Memory B cell (primary cell): Measurements from ENCODE around the gene FLYWCH1.

Experiments used
- ATAC-seq: fragments of 150-1000 bp; cut with Tn5 transposase; 2 replicates; pipeline ENCODE4 v1.10.0; 2021; ENCODE audit warnings: low read depth, mild to moderate bottlenecking, moderate library complexity
- DNase-seq, 2 donors: peaks; one replicate each; pipeline ENCODE4 v3.0.0; 2022; ENCODE audit warnings: low spot score in 2 of 2
- H3K27ac Mint-ChIP-seq: one replicate; pipeline ENCODE4 v1.8.0; 2022; ENCODE audit warnings: mild to moderate bottlenecking, moderate library complexity, mixed read lengths
- H3K27me3 Mint-ChIP-seq: one replicate; pipeline ENCODE4 v1.8.0; 2022; ENCODE audit warnings: mixed read lengths
- H3K36me3 Mint-ChIP-seq: one replicate; pipeline ENCODE4 v1.8.0; 2022; ENCODE audit warnings: mild to moderate bottlenecking, mixed read lengths
- H3K4me1 Mint-ChIP-seq: one replicate; pipeline ENCODE4 v1.8.0; 2022; ENCODE audit warnings: mixed read lengths
- H3K4me3 Mint-ChIP-seq: one replicate; pipeline ENCODE4 v1.8.0; 2022; ENCODE audit warnings: mild to moderate bottlenecking, moderate library complexity, mixed read lengths
- H3K9me3 Mint-ChIP-seq: one replicate; pipeline ENCODE4 v1.8.0; 2022; ENCODE audit warnings: mixed read lengths

FLYWCH1 gene, protein sequence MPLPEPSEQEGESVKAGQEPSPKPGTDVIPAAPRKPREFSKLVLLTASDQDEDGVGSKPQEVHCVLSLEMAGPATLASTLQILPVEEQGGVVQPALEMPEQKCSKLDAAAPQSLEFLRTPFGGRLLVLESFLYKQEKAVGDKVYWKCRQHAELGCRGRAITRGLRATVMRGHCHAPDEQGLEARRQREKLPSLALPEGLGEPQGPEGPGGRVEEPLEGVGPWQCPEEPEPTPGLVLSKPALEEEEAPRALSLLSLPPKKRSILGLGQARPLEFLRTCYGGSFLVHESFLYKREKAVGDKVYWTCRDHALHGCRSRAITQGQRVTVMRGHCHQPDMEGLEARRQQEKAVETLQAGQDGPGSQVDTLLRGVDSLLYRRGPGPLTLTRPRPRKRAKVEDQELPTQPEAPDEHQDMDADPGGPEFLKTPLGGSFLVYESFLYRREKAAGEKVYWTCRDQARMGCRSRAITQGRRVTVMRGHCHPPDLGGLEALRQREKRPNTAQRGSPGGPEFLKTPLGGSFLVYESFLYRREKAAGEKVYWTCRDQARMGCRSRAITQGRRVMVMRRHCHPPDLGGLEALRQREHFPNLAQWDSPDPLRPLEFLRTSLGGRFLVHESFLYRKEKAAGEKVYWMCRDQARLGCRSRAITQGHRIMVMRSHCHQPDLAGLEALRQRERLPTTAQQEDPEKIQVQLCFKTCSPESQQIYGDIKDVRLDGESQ

GRCh38 chr16:2911638-2912329, at the start of gene FLYWCH1:
Gene FLYWCH1, plus strand, starts transcription at chr16:2911931. Its CDS starts 17,755 bp downstream, at chr16:2929686.
- DNase-seq (peak; percentile 93 to 97), ATAC-seq (peak; percentile 91)
- peaks cover 10% of the 10 kb centered on the region for H3K4me1 Mint-ChIP-seq
- peak within 1 kb of the TSS; percentile 76 for H3K27ac Mint-ChIP-seq
- H3K27me3 Mint-ChIP-seq, result no peaks in the 10 kb centered on the region
- H3K4me3 Mint-ChIP-seq, result peak within 1 kb of the TSS; percentile 86
- peaks cover 5% of the 10 kb centered on the region for H3K36me3 Mint-ChIP-seq
- H3K9me3 Mint-ChIP-seq, result no peaks in the 10 kb centered on the region

DNA sequence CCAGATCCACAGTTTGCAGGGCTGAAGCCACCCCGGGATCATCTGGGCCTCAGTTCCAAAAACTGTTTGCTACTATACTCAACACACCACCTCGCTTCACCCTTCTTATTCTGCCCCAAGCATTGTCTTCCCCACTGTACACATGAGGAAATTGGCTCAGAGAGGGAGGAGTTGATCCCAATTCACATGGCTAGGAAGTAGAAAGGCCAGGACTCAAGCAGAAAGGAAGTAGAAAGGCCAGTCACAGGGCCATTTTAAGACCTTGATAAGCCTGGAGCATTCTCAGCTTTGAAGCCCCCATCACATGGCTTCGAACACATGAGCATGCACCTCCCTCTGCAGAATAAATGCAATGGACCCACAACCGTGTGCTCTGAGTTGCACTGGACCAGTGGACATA, 46.1 kb upstream of the FLYWCH1 start:
- H3K4me1 Mint-ChIP-seq, result peaks cover 5% of the 10 kb centered on the region
- no peaks in the 10 kb centered on the region for H3K9me3 Mint-ChIP-seq
- H3K27ac Mint-ChIP-seq, result no peak overlapping the region
- H3K4me3 Mint-ChIP-seq, result no peak overlapping the region
- DNase-seq (no peak), ATAC-seq (no peak)
- peaks cover 11% of the 10 kb centered on the region for H3K27me3 Mint-ChIP-seq
- no peaks in the 10 kb centered on the region for H3K36me3 Mint-ChIP-seq

DNA sequence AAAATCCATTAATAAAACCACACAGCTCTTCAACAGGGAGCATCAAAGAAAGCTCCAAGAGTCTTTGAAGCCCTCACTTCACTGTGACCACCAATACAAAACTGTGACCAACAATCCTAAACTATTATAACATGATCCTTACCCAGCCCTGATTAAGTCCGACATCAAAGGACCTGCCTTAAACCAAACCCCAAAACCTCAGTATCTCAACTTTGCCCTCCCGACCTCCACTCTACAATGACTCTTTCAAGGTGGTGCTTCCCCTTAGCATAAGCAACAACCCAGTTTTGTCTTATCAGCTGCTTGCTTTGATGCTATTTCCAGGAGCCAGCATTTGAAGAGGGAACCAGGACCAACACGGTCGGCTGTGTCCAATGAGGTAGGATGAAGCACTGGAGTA, 45.3 kb upstream of the FLYWCH1 start:
- Mint-ChIP-seq H3K4me1 (peaks cover 5% of the 10 kb centered on the region), H3K27me3 (peaks cover 9% of the 10 kb centered on the region), H3K27ac (no peak overlapping the region), H3K4me3 (no peak overlapping the region), H3K9me3 (no peaks in the 10 kb centered on the region), H3K36me3 (no peaks in the 10 kb centered on the region)
- no peak for ATAC-seq
- DNase-seq, result no peak

DNA sequence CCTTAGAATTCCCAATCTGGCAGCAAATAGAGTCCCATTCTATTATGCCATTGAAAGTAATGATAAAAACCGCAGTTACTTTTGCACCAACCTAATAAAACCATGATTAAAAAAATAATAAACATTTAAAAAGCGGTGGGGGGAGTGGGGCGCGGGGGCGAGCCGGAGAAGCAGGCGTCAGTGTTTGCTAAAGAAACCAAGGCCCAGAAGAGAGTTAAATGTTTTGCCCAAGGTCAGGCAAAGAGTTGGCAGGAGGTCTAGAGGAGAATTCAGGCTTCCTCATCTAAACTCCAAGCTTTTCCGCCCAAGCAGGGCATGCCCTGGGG, 44.1 kb upstream of the FLYWCH1 start:
- peaks cover 5% of the 10 kb centered on the region for H3K4me1 Mint-ChIP-seq
- H3K4me3 Mint-ChIP-seq, result peak overlapping the region; percentile 88
- no peak for ATAC-seq
- no peak for DNase-seq
- H3K27me3 Mint-ChIP-seq, result peaks cover 8% of the 10 kb centered on the region
- H3K27ac Mint-ChIP-seq, result peak overlapping the region; percentile 87
- no peaks in the 10 kb centered on the region for H3K36me3 Mint-ChIP-seq
- no peaks in the 10 kb centered on the region for H3K9me3 Mint-ChIP-seq

DNA sequence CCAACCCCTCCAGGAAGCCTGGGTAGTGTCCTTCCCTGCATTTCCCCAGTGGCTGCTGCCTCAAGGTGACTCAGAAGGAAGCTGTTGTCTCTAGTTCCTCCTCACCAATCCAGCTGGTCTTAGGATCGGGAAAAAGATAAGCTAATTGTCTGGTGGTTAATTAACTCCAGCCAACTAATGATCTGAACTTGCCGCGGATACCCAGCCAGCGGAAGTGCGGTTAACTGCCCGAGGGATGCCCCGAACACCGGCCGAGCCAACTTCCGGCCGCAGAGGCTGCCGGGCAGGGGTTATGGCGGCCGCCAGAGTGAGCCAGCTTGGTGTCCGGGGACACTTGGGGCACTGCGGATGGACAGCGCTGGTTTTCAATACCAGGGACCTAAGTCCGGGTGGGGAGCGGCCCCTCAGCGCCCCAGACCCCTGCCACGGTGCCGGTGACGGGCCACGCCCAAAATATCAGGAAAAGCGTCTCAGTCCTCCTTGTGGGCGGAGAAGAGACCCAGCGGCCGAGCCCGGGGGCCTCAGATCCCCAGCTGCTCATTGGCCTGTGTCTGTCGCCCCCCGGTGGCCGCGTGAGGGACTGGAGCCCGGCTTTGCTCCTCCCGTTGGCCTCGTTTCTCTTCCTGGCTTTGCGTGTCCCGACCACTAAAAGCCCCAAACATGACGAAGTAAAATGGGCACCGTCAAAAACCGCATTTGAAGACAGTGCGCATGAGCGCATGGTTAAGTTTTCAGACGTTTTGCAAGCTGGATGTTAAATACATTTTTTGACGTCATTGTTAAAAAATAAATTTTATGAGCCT, 43.5 kb upstream of the FLYWCH1 start:
- no peaks in the 10 kb centered on the region for H3K9me3 Mint-ChIP-seq
- peak; percentile 93 for ATAC-seq

DNA sequence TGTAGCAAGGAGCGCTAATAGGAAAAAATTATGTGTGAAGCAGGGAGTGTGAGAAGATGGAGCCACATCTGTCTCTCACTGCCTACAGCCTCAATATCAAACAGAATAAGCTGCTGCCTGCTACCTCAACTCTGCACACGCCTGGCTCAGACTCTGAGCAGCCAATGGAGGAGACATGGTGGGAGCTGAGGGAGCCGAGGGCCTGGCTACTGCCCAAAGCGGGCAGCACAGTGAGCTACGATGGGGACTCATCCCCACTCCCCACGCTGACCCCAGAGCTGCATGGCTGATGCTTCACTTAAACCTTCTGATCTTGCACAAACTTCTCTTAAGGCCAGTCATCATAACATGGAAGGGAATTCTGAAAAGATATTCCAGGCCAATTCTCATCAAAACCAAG, 39.8 kb upstream of the FLYWCH1 start:
- H3K4me1 Mint-ChIP-seq, result peaks cover 5% of the 10 kb centered on the region
- ATAC-seq, result no peak
- no peak for DNase-seq
- H3K27ac Mint-ChIP-seq, result no peak overlapping the region
- H3K9me3 Mint-ChIP-seq, result no peaks in the 10 kb centered on the region
- H3K36me3 Mint-ChIP-seq, result no peaks in the 10 kb centered on the region
- H3K4me3 Mint-ChIP-seq, result no peak overlapping the region
- peaks cover 6% of the 10 kb centered on the region for H3K27me3 Mint-ChIP-seq

More for the DNA sequence above, 43.5 kb upstream of the FLYWCH1 start:
- H3K27me3 Mint-ChIP-seq, result peaks cover 8% of the 10 kb centered on the region
- peaks cover 5% of the 10 kb centered on the region for H3K4me1 Mint-ChIP-seq
- H3K36me3 Mint-ChIP-seq, result no peaks in the 10 kb centered on the region
- peak overlapping the region; percentile 87 for H3K27ac Mint-ChIP-seq
- H3K4me3 Mint-ChIP-seq, result peak overlapping the region; percentile 88
- DNase-seq, result peak; percentile 93 to 95

GRCh38 chr16:2874032-2874911, 37.5 kb upstream of the FLYWCH1 start:
- ATAC-seq, result no peak
- no peaks in the 10 kb centered on the region for H3K4me1 Mint-ChIP-seq
- H3K4me3 Mint-ChIP-seq, result no peak overlapping the region
- no peak for DNase-seq
- no peaks in the 10 kb centered on the region for H3K36me3 Mint-ChIP-seq
- H3K9me3 Mint-ChIP-seq, result no peaks in the 10 kb centered on the region
- no peak overlapping the region for H3K27ac Mint-ChIP-seq
- H3K27me3 Mint-ChIP-seq, result peaks cover 6% of the 10 kb centered on the region

- H3K9me3 Mint-ChIP-seq, result peaks cover 3% of the 10 kb centered on the region
- peak; percentile 50 to 54 for DNase-seq
- no peak overlapping the region for H3K4me3 Mint-ChIP-seq
- peak; percentile 99 for ATAC-seq
- no peaks in the 10 kb centered on the region for H3K4me1 Mint-ChIP-seq
- no peaks in the 10 kb centered on the region for H3K36me3 Mint-ChIP-seq
- H3K27me3 Mint-ChIP-seq, result peaks cover 4% of the 10 kb centered on the region
- H3K27ac Mint-ChIP-seq, result no peak overlapping the region
Measured at GRCh38 chr16:2874912-2875362, 36.8 kb upstream of the FLYWCH1 start.

GRCh38 chr16:2879854-2880508, 31.8 kb upstream of the FLYWCH1 start:
- no peaks in the 10 kb centered on the region for H3K36me3 Mint-ChIP-seq
- no peak overlapping the region for H3K4me3 Mint-ChIP-seq
- H3K27me3 Mint-ChIP-seq, result no peaks in the 10 kb centered on the region
- ATAC-seq, result no peak
- no peak for DNase-seq
- H3K9me3 Mint-ChIP-seq, result peaks cover 4% of the 10 kb centered on the region
- peaks cover 8% of the 10 kb centered on the region for H3K4me1 Mint-ChIP-seq
- H3K27ac Mint-ChIP-seq, result no peak overlapping the region

DNA sequence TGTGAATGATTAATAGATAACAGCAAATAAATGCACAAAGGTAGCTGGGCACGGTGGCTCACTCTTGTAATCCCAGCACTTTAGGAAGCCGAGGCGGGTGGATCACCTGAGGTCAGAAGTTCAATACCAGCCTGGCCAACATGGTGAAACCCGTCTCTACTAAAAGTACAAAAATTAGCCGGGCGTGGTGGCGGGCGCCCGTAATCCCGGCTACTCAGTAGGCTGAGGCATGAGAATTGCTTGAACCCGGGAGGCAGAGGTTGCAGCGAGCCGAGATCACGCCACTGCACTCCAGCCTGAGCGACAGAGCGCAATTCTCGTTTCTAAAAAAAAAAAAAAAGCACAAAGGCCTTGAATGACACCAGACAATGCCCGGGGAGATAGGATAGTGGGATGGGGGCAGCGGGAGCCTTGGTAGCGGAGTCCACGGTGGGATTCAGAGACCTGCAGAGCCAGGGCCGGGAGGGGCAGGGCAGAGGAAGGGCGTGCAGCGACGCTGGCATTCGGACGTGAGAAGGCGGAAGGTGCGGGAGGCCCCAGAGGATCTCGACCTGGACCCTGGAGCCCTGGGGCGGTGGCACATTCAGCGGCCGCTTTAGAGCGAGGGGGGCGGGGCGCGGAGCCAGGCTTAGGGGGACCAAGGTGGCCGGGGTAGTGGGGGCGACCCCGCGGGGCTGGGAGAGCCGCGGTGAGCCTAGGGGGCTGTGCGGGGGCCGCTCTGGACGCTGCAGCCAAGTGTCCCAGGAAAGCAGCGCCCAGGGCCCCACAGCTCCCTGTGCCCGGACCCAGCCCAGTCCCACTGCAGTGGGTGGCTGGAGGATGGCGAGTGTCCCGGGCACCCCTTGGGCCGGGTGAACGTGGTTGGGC, 29.7 kb upstream of the FLYWCH1 start:
- ATAC-seq (no peak), DNase-seq (no peak)
- Mint-ChIP-seq H3K9me3 (peaks cover 5% of the 10 kb centered on the region), H3K27me3 (no peaks in the 10 kb centered on the region), H3K27ac (peak overlapping the region; percentile 93), H3K4me1 (peaks cover 10% of the 10 kb centered on the region), H3K36me3 (no peaks in the 10 kb centered on the region), H3K4me3 (peak overlapping the region; percentile 93)

DNA sequence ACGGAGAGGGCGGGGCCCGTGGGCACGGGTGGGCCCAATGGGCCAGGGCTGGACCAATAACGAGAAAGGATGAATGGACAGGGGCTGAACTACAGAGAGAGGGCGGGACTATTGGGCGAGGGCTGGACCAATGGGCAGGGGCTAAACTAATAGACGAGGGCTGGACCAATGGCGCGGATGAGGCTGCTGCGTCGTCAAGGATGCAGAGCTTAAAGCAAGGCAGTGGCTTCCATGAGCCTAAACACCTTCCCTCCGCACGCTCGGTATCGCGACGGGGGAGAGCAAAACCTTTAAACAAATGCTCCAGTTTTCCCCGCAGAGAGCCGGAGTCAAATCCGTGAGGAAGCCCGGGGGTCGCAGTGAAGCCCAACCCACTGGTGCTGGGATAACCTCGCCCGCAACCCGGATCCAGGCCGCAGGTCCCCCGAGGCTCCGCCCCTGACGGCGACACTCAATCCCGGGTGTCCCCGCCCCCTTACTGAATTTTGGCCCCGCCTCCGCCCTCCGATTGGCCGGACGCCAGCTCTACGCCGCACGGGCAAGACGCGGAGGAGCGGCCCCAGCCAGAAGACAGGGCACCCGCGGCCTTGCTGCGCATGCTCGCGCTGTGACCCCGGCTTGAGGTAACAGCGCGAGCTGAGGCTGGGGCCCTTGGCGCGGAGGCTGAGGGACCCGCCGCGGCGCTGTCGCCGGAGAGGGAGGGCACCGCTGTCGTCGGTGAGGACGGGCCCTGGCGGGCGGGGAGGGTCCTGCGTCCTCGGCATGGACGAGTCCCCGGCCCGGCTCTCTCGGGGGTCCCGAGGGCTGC, 28.9 kb upstream of the FLYWCH1 start, which contains the start of gene FLYWCH2:
FLYWCH2 (plus strand) TSS at position 566 of the 808 bp plus-strand sequence. CDS start 13,235 bp downstream, outside the sequence.
- no peaks in the 10 kb centered on the region for H3K36me3 Mint-ChIP-seq
- H3K4me3 Mint-ChIP-seq, result peak within 1 kb of the TSS; percentile 93
- peak within 1 kb of the TSS; percentile 93 for H3K27ac Mint-ChIP-seq
- no peaks in the 10 kb centered on the region for H3K27me3 Mint-ChIP-seq
- H3K4me1 Mint-ChIP-seq, result peaks cover 10% of the 10 kb centered on the region
- H3K9me3 Mint-ChIP-seq, result peaks cover 5% of the 10 kb centered on the region
- ATAC-seq (peak; percentile 87), DNase-seq (peak; percentile 100)
